NCI-H2029 (cell line): ENCODE measurements around the gene KRTAP20-1.

ENCODE experiments used
- DNase-seq: peaks from one replicate; lab custom pipeline; 2025; lab: John Stamatoyannopoulos, UW

The KRTAP20-1 gene, protein sequence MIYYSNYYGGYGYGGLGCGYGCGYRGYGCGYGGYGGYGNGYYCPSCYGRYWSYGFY

DNA sequence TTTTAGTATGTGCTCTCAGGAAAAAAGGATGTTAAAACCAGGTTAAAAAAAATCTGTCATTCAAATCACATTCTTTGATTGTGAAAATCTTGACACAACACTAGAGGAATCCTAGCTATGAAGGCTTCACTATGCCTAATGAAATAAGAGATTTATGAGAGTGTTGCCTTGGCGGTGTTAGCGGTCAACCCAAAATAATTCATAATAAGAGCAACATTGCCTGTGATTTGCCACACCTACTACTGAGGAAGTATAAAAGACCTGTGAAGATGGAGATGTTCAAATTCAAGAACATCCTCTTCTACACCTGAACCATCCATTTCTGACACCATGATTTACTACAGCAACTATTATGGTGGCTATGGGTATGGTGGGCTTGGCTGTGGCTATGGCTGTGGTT lies at the start of gene KRTAP20-1:
TSS of gene KRTAP20-1 (plus strand) at position 301 of the 400 bp plus-strand sequence. CDS start at position 331, 30 bp downstream.
- DNase-seq = no peak

DNA sequence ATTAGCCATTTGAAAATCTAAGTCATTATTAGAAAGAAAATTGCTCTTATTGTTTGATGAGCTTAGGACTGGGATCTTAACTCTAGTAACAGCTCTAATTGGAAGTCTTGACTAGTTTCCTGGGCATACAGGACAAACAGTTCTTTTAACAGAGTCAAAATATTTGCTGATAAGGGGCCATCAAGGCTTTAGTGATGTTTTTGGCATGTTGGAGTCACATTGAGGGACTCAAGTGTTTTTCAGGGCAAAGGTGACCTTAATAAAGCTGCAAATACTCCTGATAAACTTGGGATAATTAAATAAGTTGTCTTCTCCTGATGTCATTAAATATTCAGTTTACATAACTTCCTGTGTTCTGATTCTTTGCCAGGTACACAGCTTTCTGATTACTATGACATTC lies 48.6 kb upstream of the KRTAP20-1 start:
- DNase-seq = no peak

DNA sequence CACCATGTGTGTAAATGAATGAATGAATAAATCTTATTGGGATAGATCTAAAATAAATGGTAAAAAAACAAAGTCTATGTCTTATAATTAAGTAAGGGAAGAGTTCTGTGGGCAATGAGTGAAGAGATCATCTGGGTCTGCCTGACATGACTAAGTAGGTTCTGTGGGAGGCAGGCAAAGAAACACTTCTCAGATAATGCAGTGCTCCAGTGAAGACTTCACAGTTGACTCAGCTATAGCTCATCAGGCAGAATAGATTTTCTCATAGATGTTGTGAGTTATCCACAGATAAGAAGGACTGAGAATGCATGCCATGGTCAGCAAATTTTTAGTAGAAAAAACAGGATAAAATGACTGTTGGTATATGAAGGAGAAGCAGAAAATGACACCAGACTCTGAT lies 38.5 kb upstream of the KRTAP20-1 start:
- DNase-seq = no peak

DNA sequence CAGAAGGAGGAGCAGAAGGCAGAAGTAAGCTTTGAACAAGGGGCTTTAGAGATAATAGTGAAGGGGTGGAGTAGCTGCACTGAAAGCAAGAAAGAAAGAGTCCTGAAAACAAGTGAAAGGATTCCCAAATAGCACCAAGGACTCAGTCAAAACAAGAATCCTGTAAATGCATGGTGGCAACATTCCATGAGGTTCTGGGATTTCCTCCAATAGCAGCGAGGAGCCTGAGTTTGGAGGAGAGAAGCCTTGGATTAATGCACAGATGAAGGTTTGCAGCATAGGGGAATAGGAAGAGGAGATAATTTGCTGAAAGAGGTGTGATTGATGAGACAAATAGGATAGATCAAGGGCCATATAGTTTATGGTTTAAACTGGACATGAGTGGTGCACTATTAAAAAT lies 36.9 kb upstream of the KRTAP20-1 start:
- no peak for DNase-seq

DNA sequence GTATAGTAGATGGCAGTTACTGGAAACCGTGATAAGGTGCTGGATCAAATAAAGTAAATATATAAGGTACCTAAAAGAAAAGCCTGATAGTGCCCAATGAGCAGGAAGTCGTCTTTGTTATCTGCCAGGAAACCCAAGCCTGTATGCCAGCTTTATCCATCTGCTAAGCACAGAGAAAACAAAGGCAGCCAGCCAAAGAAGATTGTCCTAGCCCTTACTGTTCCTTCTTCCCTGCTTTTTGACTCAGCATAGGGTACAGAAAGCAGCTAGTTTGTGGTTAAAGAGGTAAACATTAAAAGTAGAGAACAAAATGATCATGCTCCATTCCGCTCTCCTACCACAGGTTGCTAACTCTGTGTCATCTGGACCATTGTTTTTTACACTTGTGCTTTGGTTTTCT lies 36.1 kb upstream of the KRTAP20-1 start:
- DNase-seq = no peak

DNA sequence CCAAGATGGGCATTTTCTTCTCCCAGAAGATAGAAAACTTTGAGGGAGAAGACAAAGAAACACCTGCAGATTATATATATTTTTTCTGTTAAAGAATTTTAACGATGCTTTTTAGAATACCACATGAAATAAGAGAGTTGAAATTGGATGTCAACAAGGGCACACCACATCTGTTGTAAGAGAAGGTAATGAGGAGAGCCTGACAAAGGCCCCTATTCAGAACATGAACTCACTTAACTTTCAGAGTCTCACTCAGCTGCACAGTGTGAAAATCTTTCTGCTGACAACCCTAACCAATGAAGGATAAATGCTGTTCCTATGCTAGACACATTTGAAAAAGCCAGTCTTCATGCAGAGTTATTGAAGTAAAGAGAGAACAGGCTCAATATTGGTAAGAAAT lies 33.4 kb upstream of the KRTAP20-1 start:
- no peak for DNase-seq

DNA sequence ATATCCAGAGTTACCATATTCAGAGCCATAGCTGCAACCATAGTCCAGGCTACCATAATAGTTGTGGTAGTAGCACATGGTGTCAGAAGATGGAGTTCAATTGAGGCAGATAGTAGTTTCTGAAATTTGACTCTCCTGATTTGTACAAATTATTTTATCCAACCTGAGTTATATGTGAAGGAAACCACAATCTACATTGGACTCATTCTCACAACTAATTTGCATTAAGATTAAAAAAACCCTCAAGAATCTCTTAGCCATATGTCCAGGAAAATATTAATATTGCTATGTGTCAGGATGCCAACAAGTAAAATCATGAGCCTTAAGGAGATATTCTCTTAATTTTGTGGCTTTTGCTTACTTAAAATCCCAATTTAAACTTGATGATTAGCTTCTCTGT lies 25.9 kb upstream of the KRTAP20-1 start, which contains the start of gene KRTAP22-2:
TSS of gene KRTAP22-2 (minus strand) at position 101 of the 400 bp plus-strand sequence.
- no peak for DNase-seq

DNA sequence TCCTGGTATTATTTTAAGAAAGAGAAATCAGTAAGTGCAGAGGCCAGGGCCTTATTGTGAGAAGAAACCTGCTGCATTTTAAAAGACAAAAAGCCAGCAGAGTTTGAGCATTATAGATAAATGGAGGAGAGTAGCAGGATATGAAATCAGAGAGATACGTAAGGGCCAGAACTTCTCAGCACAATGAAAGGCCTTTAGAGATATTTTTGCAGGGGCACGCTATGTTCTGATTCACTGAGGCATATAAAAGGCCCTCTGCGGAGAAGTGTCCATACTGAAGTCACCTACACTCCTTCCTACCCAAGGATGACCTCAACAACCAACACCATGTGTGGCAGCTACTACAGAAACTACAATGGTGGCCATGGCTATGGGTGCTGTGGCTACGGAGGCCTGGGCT lies 24.1 kb upstream of the KRTAP20-1 start, which contains the start of gene KRTAP6-3:
TSS of gene KRTAP6-3 (plus strand) at position 301 of the 400 bp plus-strand sequence. CDS start at position 307, 6 bp downstream.
- no peak for DNase-seq

DNA sequence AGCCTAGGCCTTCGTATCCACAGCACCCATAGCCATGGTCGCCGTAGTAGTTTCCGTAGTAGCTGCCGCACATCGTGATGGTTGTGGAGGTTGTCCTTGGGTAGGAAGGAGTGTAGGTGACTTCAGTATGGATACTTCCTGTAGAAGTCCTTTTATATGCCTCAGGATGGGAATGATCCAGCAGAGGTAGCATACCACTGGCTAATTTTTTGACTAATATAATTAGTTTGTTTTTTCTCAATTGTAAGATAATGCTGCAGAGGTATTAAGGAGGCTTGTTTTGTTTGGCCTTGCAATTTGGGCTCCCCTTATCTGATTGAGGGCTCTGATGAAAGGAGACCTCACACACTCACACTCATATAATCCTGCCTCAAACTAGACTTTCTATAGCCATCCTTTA lies 17.4 kb upstream of the KRTAP20-1 start, which contains the start of gene KRTAP6-2:
TSS of gene KRTAP6-2 (minus strand) at position 101 of the 400 bp plus-strand sequence. CDS start at position 73, 28 bp downstream.
- DNase-seq = no peak

DNA sequence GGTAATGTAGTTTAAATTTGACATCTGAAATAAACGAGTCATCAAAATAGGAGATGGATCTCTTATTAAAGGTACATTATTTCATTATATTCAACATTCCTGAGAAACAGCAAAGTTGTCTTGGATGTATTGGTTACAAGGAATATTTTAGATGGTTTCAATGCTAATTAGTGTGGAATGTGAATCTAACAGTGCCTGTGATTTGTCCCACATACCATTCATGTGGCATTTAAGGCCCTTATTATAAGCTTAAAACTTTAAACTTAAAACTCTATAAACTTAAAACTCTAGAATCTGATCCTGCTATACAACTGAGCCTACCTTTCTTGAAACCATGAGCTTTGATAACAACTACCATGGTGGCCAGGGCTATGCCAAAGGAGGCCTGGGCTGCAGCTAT lies 15.4 kb upstream of the KRTAP20-1 start, which contains the start of gene KRTAP22-1:
TSS of gene KRTAP22-1 (plus strand) at position 301 of the 400 bp plus-strand sequence.
- no peak for DNase-seq

DNA sequence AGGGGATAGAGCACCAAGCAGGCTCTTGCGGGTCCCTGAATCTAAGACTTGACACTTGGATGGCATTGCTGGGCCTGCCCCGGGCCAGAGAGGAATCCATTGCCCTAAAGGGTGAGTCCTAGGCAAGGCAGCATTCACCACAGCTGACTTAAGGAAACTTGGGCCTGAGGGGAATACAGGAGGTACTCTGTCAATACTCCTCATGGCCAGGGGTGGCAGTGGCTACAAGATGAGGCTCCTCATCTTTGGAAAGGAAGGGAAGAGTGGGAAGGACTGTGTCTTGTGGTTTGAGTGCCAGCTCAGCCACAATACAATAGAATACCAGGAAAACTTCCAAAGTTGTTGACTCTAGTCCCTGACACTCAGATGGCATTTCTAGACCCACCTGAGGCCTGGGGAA lies 10.3 kb upstream of the KRTAP20-1 start:
- no peak for DNase-seq

DNA sequence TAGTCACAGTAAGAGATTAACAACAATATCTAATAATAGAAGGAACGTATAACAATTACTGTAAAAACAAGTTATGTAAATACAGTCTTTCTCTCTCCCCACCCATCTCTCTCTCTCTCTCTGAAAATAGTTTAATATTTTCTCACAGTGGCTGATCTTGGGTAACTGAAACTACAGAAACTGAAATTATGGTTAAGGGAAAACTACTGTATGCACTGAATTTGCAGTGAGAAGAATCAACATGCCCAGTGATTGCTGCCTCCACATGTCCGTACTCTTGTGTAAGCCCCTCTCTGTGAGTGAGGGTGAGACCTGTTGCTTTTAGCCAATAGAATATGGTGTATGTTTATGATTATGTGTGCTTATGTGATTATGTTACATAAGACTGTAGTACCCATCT lies 4.1 kb upstream of the KRTAP20-1 start:
- no peak for DNase-seq

DNA sequence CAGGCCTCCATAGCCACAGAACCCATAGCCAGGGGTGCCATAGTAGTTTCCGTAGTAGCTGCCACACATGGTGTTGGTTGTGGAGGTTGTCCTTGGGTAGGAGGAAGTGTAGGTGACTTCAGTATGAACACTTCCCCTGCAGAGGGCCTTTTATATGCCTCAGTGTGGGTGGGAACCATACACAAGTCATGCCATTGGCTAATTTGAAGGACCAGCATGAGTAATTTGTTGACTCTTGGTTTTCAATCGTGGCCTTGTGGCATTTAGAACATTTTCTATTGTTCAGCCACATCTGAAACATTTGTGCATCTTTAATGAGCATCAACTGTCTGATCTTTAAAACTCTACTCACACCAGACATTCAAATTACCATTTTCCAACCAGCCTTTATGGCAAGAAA lies 2.4 kb upstream of the KRTAP20-1 start, which contains the start of gene KRTAP6-1:
TSS of gene KRTAP6-1 (minus strand) at position 95 of the 400 bp plus-strand sequence. CDS start at position 69, 26 bp downstream.
- no peak for DNase-seq

DNA sequence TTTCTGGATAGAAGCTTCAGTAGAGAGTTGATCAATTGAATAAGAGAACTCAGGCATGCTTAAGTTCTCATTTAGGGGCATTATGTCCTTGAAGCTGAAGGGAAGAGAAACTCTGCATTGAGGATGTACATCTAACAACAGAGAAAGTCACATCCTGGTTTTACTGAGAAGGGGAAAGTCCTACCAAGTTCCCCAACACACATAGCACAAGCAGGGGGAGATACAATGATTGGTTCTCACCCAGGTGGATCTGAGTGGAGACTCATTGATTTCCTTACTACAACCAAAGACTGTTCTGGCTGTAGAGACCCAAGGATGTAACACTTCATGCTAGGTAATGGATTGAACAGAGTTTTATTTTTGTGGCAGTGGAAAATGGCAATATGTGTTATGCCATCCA lies 1.0 kb upstream of the KRTAP20-1 start:
- no peak for DNase-seq

DNA sequence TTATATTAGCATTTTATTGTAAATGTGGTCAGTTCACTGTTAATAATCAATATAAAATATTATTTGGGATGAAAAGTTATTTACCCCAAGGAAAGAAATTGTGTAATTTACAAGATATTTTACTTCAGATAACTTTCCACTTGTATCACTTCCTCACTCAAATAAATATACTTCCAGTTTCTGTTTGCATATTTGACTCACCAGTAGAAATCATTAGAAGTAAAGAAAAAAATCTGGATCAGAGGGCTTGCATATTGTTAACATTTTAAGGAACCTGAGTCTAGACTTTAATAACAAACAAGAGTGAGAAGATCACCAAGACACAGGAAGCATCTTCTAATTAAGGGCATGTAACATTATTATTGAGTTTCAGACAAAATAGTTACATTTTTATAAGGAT lies 3.9 kb downstream of the KRTAP20-1 start:
- no peak for DNase-seq

DNA sequence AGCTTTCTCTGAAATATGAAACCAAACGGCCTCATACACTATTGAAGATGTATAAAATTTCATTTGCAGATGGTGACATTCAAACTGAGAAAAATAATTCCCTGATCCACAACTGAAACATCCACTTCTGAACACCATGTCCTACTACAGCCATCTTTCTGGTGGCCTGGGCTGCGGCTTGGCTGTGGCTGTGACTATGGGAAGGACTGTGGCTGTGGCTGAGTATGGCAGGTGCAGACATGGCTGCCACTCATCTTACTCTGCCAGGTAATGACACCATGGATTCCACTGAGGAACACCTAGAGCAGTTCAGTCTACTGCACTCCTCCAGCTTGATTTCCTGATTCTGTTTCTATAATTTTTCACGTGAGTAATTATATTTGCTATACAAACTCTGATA lies 4.3 kb downstream of the KRTAP20-1 start, which contains the start of gene KRTAP20-4:
TSS of gene KRTAP20-4 (plus strand) at position 106 of the 400 bp plus-strand sequence.
- no peak for DNase-seq

DNA sequence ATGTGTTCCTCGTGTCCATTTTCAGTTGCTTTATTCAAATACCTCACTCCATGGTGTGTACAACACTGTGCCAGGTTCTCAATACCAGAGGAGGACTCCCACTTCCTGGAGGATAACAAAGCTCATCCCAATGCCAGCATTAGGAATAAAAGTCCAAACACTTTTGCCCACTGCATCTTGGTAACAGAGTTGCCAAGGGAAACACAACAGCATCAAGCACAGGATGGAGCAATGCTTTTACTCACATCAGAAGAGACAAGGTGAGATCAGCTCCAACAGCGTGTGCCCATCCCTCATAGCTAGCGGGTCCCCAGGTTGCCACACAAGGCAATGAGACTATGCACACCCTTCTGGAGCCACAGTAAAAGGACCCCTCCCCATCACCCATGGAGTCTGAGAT lies 7.1 kb downstream of the KRTAP20-1 start:
- no peak for DNase-seq

DNA sequence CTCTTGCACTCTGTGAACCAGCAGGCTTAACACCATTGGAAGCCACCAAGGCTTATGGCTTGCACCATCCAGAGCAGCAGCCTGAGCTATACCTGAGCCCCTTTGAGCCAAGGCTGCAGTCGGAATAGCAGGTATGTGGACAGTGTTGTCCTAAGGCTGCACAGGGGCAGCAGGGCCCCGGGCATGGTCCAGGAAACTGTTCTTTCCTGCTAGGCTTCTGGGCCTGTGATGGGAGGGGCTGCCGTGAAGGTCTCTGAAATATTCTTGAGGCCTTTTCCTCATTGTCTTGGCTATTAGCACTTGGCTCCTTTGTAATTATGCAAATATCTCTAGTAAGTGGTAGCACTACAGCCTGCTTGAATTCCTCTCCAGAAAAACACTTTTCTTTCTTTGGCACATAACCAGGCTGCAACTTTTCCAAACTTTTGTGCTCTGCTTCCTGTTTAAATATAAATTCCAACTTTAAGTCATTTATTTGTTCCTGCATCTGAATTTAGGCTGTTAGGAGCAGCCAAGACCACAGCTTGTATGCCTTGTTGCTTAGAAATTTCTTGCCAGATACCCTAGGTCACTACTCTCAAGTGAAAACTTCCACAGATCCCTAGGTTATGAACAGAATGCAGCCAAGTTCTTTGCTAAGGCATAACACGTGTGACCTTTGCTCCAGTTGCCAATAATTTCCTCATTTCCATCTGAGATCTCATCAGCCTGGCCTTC lies 9.4 kb downstream of the KRTAP20-1 start:
- DNase-seq = no peak

DNA sequence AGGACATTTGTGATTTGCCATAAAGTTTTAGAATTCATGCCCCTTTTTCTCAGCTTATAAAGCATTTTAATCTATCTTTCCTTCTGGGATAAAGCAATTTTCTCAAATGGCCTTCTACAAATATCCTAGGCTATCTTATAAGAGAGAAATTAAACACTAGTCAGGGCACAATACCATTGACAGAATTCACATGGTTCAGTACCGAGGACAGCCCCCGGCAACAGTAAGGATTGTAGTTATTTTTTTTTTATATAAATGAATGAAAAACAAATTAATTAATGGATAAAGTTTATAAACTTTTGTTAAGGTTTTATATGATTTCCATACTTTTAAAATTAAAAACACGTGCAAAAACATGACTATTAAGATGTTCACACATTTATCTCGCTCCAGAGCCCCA lies 11.9 kb downstream of the KRTAP20-1 start:
- no peak for DNase-seq

DNA sequence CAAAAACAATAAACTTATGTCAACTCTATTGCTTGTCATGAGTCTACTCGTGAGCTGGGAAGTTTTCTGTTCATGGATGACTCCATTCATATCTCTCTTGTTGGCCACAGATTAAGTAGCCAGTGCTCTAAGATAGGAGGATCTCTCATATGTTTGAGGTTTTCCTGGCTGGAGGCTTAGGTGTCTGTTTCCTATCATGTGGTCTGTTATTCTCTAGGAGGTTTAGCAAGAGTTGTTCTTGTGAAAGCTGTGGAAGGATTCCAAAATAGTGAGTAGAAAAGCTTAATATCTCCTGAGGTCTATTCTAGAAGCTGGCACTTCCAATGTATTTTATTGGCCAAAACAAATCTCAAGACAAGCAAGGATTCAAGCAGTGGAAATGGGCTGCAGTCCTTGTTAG lies 13.0 kb downstream of the KRTAP20-1 start:
- no peak for DNase-seq

DNA sequence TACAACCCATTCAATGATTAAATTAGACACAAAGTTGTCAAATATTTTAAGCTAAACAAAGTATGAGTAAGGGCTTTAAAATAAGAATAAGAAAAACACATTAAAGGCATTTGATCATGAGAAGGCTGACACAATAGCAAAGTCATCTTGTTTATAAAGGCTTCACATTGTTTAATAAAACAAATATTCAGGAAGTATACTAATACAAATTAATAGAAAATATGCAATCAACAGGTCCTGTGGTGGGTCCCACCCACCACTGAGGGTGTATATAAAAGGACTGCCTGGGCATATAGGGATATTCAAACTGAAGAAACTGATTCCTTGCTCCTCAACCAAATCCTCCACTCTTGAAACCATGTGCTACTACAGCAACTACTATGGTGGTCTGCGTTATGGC lies 18.7 kb downstream of the KRTAP20-1 start, which contains the start of gene KRTAP20-2:
TSS of gene KRTAP20-2 (plus strand) at position 301 of the 400 bp plus-strand sequence. CDS start at position 359, 58 bp downstream.
- no peak for DNase-seq

DNA sequence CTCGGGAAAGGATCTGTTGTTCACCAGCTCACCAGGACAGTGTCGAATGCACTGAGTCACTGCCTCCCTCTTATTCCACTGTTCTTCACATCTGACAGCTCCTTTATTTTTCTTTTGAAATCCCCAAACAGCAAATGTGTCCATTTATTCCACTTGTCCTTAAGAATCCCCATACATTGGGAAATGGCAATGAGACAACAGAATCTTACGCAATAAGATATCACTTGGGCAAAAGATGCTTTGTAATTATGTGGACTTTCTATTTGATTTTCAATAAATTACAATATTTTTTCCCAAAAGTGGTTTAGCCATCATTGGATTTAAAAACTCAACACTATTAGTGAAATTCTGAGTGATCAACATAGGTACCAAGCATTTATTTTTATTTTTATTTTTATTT lies 22.5 kb downstream of the KRTAP20-1 start:
- DNase-seq = no peak

DNA sequence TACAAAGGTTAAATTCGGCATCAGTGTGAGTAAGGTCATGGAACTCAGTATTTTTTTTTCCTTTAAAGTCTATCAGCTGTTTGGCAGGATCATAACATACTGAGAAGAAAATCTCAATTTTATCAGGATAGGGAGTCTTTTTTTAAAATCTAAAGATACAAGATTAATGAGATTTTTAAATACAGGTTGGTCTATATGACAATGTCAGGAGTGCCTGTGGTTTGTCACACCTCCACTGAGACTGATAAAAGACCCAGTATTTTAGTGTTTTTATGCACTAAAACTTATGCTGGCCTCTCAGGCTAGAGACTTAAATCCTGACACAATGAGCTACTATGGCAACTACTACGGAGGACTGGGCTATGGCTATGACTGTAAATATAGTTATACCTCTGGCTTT lies 26.3 kb downstream of the KRTAP20-1 start, which contains the start of gene KRTAP20-3:
TSS of gene KRTAP20-3 (plus strand) at position 301 of the 400 bp plus-strand sequence.
- no peak for DNase-seq
